Neural crest cell (in vitro differentiated cells): ENCODE results near the gene NIPAL4. TPM values are rescaled to one million over a fixed set of nuclear protein-coding genes. Genes with fewer than 3 reads are reported as not detected.

Source experiments
- DNase-seq: peaks from one replicate; pipeline ENCODE4 v3.0.0; 2021; ENCODE audit warnings: low read depth, mixed read lengths, low spot score
- H3K27ac Mint-ChIP-seq: one replicate; pipeline ENCODE4 v1.8.0; 2021; ENCODE audit warnings: mild to moderate bottlenecking, mixed read lengths; ENCODE audit not compliant: unreplicated experiment
- H3K27me3 Mint-ChIP-seq: 2 replicates; pipeline ENCODE4 v1.8.0; 2021; ENCODE audit warnings: low read depth, mild to moderate bottlenecking, mixed read lengths
- H3K36me3 Mint-ChIP-seq: 2 replicates; pipeline ENCODE4 v1.8.0; 2021; ENCODE audit warnings: low read depth, mild to moderate bottlenecking, mixed read lengths
- H3K4me1 Mint-ChIP-seq: 2 replicates; pipeline ENCODE4 v1.8.0; 2021; ENCODE audit warnings: mixed read lengths
- H3K4me3 Mint-ChIP-seq: one replicate; pipeline ENCODE4 v1.8.0; 2021; ENCODE audit warnings: mild to moderate bottlenecking, mixed read lengths
- H3K9me3 Mint-ChIP-seq: 2 replicates; pipeline ENCODE4 v1.8.0; 2021; ENCODE audit warnings: mixed read lengths
- CTCF ChIP-seq: fragments of 200-600 bp; sonication (generic); conservative IDR thresholded peaks from 2 replicates; pipeline ENCODE4 v1.5.0; 2021; ENCODE audit warnings: antibody characterized with exemption, mild to moderate bottlenecking
- total RNA-seq: library from RNA; stranded (reverse); gene quantifications from 2 replicates; pipeline ENCODE4 v1.2.1, GENCODE V29; 2021

NIPAL4 gene
- total RNA-seq, 1 donor from 2014 or later = not detected

DNA sequence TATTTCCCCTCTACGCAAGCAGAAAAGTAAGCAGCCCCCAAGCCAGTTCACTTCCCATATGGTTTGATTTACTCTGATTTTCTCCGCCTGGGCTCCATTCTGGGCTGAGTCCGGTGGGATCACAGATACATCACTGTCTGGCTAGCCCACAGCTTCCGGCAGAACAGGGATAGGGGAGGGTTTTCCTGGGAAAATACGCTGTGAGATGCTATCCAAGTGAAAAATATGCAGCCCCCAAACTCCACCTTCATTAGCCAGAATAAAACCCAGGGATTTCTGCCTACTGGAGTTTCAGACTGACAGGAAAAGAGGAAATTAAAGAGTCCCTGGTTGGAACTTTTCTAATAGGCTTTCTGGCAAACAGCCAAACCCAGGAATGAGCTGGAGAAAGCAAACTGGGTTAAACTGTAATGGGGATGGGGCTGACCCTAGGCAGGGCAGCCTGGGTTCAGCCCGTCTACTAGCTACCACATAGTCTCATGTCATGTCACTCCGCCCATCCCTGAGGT, 16.9 kb upstream of the NIPAL4 start:
- TF ChIP-seq CTCF = no peak
- no peak for DNase-seq
- Mint-ChIP-seq H3K27me3 (no peaks in the 10 kb centered on the region), H3K27ac (no peak overlapping the region), H3K9me3 (no peaks in the 10 kb centered on the region), H3K4me3 (no peak overlapping the region), H3K36me3 (no peaks in the 10 kb centered on the region), H3K4me1 (no peaks in the 10 kb centered on the region)

- Mint-ChIP-seq H3K27me3 (no peaks in the 10 kb centered on the region), H3K4me1 (no peaks in the 10 kb centered on the region), H3K36me3 (no peaks in the 10 kb centered on the region), H3K9me3 (no peaks in the 10 kb centered on the region), H3K27ac (peak overlapping the region; percentile 39), H3K4me3 (no peak overlapping the region)
- TF ChIP-seq CTCF = no peak
- DNase-seq = no peak
These were observed 15.8 kb upstream of the NIPAL4 start for GRCh38 chr5:157444224-157444623.

GRCh38 chr5:157445745-157446411, 14.1 kb upstream of the NIPAL4 start:
- Mint-ChIP-seq H3K4me1 (no peaks in the 10 kb centered on the region), H3K4me3 (no peak overlapping the region), H3K9me3 (no peaks in the 10 kb centered on the region), H3K27ac (no peak overlapping the region), H3K27me3 (no peaks in the 10 kb centered on the region), H3K36me3 (no peaks in the 10 kb centered on the region)
- no peak for TF ChIP-seq CTCF
- DNase-seq = no peak

- Mint-ChIP-seq H3K4me3 (no peak overlapping the region), H3K9me3 (no peaks in the 10 kb centered on the region), H3K27ac (no peak overlapping the region), H3K4me1 (no peaks in the 10 kb centered on the region), H3K36me3 (no peaks in the 10 kb centered on the region), H3K27me3 (no peaks in the 10 kb centered on the region)
- no peak for DNase-seq
- TF ChIP-seq CTCF = no peak
These were observed 13.5 kb upstream of the NIPAL4 start for GRCh38 chr5:157446412-157446935.

- H3K27ac Mint-ChIP-seq = no peak overlapping the region
- no peak for DNase-seq
- no peaks in the 10 kb centered on the region for H3K27me3 Mint-ChIP-seq
These were observed 12.8 kb upstream of the NIPAL4 start for GRCh38 chr5:157447201-157447637.

More at GRCh38 chr5:157447201-157447637, 12.8 kb upstream of the NIPAL4 start:
- H3K4me1 Mint-ChIP-seq = no peaks in the 10 kb centered on the region
- no peaks in the 10 kb centered on the region for H3K9me3 Mint-ChIP-seq
- no peaks in the 10 kb centered on the region for H3K36me3 Mint-ChIP-seq
- H3K4me3 Mint-ChIP-seq = no peak overlapping the region
- no peak for TF ChIP-seq CTCF
